Measurements from ENCODE around the gene ZNF414. TPM values are rescaled to one million over a fixed set of nuclear protein-coding genes. Genes with fewer than 3 reads are reported as not detected.

The ZNF414 gene
- total RNA-seq, 2 experiments from 2014 or later = 8.7 to 47.5 TPM

- Histone ChIP-seq H2AFZ (ENCODE audit: low read length) (no peak overlapping the region), H4K20me1 (ENCODE audit: insufficient read depth, low read length) (0 out of 2 replicates have a peak, but pooled peaks cover 5% of the 10 kb centered on the region), H3K4me1 (ENCODE audit: insufficient read depth, low read length, poor library complexity, severe bottlenecking) (peaks cover 19% of the 10 kb centered on the region), H3K4me3 (ENCODE audit: low read depth, low read length, poor library complexity, severe bottlenecking) (no peak overlapping the region), H3K9me3 (ENCODE audit: low read length) (no peaks in the 10 kb centered on the region), H3K4me2 (ENCODE audit: low read length) (no peak overlapping the region), H3K36me3 (ENCODE audit: insufficient read depth, low read length) (peaks cover 89% of the 10 kb centered on the region), H3K27ac (ENCODE audit: low read depth, low read length, poor library complexity, severe bottlenecking) (no peak overlapping the region), H3K9me2 (ENCODE audit: insufficient read depth, low read length) (no peaks in the 10 kb centered on the region), H3K79me2 (ENCODE audit: insufficient read depth, low read depth, low read length) (peaks cover 76% of the 10 kb centered on the region)
- no TSS peak for BruUV-seq (replicated peaks)
- ChIA-PET POLR2A (interaction anchor here (0.6 kb wide), 1 partner anchor 39 kb away, joined by 5 read pairs; no protein-coding TSS in a partner anchor), CTCF (ENCODE audit: unreplicated experiment) (no interaction called here)
- intact Hi-C loops (cut with micrococcal nuclease; ENCODE audit: unreplicated experiment) = no loop called here
- no peak for TF ChIP-seq EZH2phosphoT487 (IDR thresholded peaks at IDR 0.05; ENCODE audit: borderline replicate concordance, low read depth, low read length)
- TF ChIP-seq, protein P1, sequence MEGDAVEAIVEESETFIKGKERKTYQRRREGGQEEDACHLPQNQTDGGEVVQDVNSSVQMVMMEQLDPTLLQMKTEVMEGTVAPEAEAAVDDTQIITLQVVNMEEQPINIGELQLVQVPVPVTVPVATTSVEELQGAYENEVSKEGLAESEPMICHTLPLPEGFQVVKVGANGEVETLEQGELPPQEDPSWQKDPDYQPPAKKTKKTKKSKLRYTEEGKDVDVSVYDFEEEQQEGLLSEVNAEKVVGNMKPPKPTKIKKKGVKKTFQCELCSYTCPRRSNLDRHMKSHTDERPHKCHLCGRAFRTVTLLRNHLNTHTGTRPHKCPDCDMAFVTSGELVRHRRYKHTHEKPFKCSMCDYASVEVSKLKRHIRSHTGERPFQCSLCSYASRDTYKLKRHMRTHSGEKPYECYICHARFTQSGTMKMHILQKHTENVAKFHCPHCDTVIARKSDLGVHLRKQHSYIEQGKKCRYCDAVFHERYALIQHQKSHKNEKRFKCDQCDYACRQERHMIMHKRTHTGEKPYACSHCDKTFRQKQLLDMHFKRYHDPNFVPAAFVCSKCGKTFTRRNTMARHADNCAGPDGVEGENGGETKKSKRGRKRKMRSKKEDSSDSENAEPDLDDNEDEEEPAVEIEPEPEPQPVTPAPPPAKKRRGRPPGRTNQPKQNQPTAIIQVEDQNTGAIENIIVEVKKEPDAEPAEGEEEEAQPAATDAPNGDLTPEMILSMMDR (conservative IDR thresholded peaks at IDR 0.05; ENCODE audit: low read length) = no peak
- DNase-seq (ENCODE audit: low spot score) = no peak
Observed at GRCh38 chr19:8478598-8478997, 35.4 kb downstream of the ZNF414 start.

- Histone ChIP-seq H3K36me3 (ENCODE audit: insufficient read depth, low read length) (peaks cover 85% of the 10 kb centered on the region), H3K27ac (ENCODE audit: low read depth, low read length, poor library complexity, severe bottlenecking) (no peak overlapping the region), H3K4me2 (ENCODE audit: low read length) (no peak overlapping the region), H3K4me1 (ENCODE audit: insufficient read depth, low read length, poor library complexity, severe bottlenecking) (peaks cover 26% of the 10 kb centered on the region), H3K4me3 (ENCODE audit: low read depth, low read length, poor library complexity, severe bottlenecking) (no peak overlapping the region), H2AFZ (ENCODE audit: low read length) (no peak overlapping the region), H3K9me3 (ENCODE audit: low read length) (no peaks in the 10 kb centered on the region), H4K20me1 (ENCODE audit: insufficient read depth, low read length) (0 out of 2 replicates have a peak, but pooled peaks cover 5% of the 10 kb centered on the region), H3K9me2 (ENCODE audit: insufficient read depth, low read length) (no peaks in the 10 kb centered on the region), H3K79me2 (ENCODE audit: insufficient read depth, low read depth, low read length) (peaks cover 76% of the 10 kb centered on the region)
- BruUV-seq (replicated peaks) = no TSS peak
- intact Hi-C loops (cut with micrococcal nuclease; ENCODE audit: unreplicated experiment) = no loop called here
- DNase-seq (ENCODE audit: low spot score) = no peak
- CTCF ChIA-PET (ENCODE audit: unreplicated experiment) = no interaction called here
- POLR2A ChIA-PET = interaction anchor here (0.6 kb wide), 1 partner anchor 44 kb away, joined by 3 read pairs; no protein-coding TSS in a partner anchor
- TF ChIP-seq EZH2phosphoT487 (IDR thresholded peaks at IDR 0.05; ENCODE audit: borderline replicate concordance, low read depth, low read length) = no peak
- TF ChIP-seq, protein P1 (conservative IDR thresholded peaks at IDR 0.05; ENCODE audit: low read length) = no peak
Observed at GRCh38 chr19:8477889-8478288, 36.1 kb downstream of the ZNF414 start.

- DNase-seq (ENCODE audit: low spot score) = no peak
- Histone ChIP-seq H3K79me2 (ENCODE audit: insufficient read depth, low read depth, low read length) (peaks cover 69% of the 10 kb centered on the region), H3K9me2 (ENCODE audit: insufficient read depth, low read length) (no peaks in the 10 kb centered on the region), H3K9me3 (ENCODE audit: low read length) (no peaks in the 10 kb centered on the region), H3K27ac (ENCODE audit: low read depth, low read length, poor library complexity, severe bottlenecking) (no peak overlapping the region), H3K4me1 (ENCODE audit: insufficient read depth, low read length, poor library complexity, severe bottlenecking) (peaks cover 40% of the 10 kb centered on the region), H3K36me3 (ENCODE audit: insufficient read depth, low read length) (peaks cover 85% of the 10 kb centered on the region), H3K4me2 (ENCODE audit: low read length) (no peak overlapping the region), H2AFZ (ENCODE audit: low read length) (no peak overlapping the region), H3K4me3 (ENCODE audit: low read depth, low read length, poor library complexity, severe bottlenecking) (no peak overlapping the region), H4K20me1 (ENCODE audit: insufficient read depth, low read length) (0 out of 2 replicates have a peak, but pooled peaks cover 5% of the 10 kb centered on the region)
- CTCF ChIA-PET (ENCODE audit: unreplicated experiment) = no interaction called here
- POLR2A ChIA-PET = no interaction called here
- no TSS peak for BruUV-seq (replicated peaks)
- TF ChIP-seq EZH2phosphoT487 (IDR thresholded peaks at IDR 0.05; ENCODE audit: borderline replicate concordance, low read depth, low read length) = no peak
- TF ChIP-seq, protein P1 (conservative IDR thresholded peaks at IDR 0.05; ENCODE audit: low read length) = no peak
- intact Hi-C loops (cut with micrococcal nuclease; ENCODE audit: unreplicated experiment) = no loop called here
Observed at GRCh38 chr19:8476524-8476923, 37.4 kb downstream of the ZNF414 start.

All from OCI-LY7 (cell line).